ENCODE results near the gene RPAP3.

RPAP3 gene

GRCh38 chr12:47705566-47706425 is at the start of gene RPAP3:
TSS of gene RPAP3 (minus strand) at chr12:47706030. CDS start at chr12:47702840, 3,190 bp downstream.
- DNase-seq (ENCODE audit: low read depth): peak; percentile 76

GRCh38 chr12:47754881-47755280 is 49.1 kb upstream of the RPAP3 start:
- no peak for DNase-seq (ENCODE audit: low read depth)

- no peak for DNase-seq (ENCODE audit: low read depth)
Observed at GRCh38 chr12:47754126-47754525, 48.3 kb upstream of the RPAP3 start.

DNA sequence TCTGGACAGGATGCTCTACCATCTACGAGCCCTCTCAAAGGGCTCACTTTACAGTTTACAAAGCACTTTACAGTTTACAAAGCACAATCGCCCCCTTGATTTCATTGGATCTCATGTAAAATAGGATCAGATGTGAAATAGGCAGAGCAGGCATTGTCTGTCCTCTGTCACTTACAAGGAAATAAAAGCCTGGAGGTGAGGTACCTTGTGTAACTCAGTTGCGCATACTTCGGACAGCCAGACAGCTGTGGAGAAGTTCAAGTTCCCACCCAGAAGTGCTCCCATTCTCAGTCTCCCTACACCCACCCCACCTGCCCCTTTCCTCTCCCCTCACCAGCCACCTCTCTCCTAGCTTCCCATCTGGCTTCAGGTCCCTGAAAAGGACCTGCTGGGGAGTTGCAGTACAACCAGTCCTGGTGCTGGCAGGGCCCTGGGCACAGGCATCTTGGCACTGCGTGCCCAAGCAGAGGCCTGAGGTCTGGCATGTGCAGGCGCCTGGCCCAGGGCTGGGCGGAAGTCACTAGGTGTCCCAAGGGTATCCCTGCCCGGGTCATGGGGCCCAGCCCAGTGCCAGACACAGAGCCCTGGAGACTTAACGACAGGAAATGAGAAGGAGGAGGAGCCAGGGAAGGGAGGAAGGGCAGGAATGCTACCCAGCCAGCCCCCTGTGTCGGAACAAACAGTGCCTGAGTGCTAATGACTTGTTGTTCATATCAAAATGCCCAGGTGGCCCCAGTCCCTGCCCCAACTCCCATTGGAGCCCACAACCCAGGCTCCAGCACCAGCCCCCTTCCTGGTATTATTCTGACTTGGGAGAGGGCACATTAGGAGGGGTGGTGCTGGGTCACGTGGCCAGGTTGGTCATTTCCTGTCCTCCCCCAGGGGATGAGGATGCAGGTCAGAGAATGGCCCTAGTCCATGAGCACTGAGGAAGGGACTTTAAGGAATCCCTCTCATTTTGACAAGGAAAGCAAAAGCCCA is 47.5 kb upstream of the RPAP3 start:
- DNase-seq (ENCODE audit: low read depth): no peak

GRCh38 chr12:47752552-47752951 is 46.7 kb upstream of the RPAP3 start:
- peak; percentile 48 for DNase-seq (ENCODE audit: low read depth)

DNA sequence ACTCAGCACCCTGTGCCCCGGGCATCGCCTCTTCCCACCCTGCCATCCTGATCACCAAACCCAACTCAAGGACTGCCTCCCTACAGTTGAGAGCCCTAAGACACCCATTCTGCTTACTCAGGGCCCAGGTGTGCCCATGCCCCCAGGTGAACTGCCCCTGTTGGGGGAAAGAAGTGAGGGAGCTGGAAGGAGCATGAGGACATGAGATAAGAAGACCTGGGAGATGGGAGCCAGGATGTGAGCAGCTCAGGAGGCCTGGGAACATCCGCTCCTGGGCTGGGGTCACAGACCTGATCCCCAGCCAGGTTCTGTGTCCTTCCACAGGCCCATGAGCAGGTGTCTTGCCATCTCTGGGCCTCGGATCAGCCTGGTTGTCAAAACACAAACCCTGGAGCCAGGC is 46.3 kb upstream of the RPAP3 start:
- DNase-seq (ENCODE audit: low read depth): no peak

GRCh38 chr12:47751561-47751960 is 45.7 kb upstream of the RPAP3 start:
- DNase-seq (ENCODE audit: low read depth): no peak

DNA sequence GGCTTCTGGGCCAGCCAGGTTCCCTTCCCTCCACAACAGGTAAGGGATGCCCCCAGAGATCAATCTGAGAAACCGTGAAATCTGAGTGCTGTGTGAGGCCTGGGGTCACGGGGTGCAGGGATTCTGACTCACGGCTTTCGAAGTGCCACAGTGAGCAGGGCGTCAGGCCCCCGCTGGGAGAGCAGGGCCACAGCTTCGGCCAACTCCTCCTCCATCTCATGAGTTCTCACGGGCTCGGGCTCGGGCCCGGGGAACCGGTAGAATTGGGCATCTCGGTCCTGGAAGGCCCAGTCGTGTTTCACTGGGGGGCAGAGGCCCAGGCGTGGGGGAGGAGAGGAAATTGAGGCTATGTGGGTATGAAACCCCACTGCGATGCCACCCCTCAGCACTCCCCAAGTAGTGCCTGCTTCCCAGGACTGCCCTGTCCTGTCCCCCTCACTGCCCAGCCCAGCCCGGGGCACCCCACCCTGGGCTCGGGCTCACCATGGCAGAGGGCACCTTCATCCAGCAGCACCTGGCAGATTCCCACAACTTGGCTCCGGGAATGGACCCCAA is 45.2 kb upstream of the RPAP3 start:
- no peak for DNase-seq (ENCODE audit: low read depth)

DNA sequence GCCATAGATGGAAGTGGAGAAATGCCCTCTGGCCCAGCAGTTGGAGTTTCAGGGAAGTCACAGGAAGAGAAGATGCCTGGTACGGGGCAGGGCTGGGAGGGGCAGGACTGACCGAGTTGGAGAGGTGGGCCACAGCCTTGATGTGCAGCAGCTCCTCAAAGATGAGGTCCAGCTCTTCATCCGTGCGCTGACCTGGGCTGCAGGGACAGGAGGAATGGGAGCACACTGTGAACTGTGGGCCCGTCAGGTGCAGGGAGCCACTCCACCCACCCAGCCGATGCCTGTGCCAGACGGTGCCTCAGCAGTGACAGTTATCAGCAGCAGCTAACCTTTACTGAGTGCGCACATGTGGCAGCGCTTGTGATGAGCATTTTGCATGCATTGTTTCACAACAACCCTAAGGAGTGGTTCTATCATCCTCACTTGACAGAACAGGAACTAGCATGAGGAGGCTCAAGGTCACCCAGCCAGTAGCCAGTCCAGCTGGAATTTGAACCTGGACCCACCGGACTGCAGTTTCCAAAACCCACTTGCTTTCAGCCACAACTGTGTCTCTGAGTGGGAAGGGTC is 44.5 kb upstream of the RPAP3 start:
- DNase-seq (ENCODE audit: low read depth): no peak

DNA sequence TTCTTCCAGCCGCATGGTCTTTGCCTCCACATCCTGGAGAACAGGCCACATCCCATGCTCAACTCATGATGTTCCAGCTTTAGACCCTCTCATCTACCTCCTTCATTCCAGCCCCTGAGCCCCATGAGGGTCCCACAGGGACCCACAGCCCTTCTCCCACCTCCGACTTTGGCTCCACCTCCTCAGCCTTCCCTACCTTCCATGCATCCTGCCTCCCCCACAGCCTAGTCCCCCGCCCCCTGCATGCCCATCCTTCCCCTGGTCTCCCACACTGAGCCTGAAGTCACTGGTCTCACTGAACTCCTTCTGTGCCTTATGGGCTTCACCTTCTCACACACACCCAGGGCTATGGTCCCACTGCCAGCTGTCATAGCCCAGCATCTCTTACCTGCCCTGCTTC is 43.1 kb upstream of the RPAP3 start:
- no peak for DNase-seq (ENCODE audit: low read depth)

GRCh38 chr12:47748507-47748828 is 42.6 kb upstream of the RPAP3 start:
- DNase-seq (ENCODE audit: low read depth): no peak

GRCh38 chr12:47747596-47748506 is 42.0 kb upstream of the RPAP3 start:
- DNase-seq (ENCODE audit: low read depth): no peak

DNA sequence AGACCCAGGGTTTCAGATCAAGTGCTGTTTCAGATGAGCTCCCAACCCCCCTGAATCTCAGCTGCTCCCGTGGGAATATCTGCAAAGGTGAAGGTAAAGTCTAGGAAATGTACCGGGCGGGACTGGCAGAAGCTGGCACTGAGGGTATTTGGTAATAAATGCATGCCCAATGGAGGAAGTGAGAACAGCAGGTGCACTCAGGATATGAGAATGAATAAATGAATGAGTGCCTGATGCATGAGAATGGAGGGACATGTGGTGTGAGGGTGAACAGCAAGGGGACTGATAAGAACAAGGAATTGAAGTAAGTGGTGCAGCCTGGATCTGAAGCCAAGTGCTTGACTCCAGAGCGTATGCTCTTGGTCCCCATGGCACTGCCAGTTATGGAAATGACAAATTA is 41.3 kb upstream of the RPAP3 start:
- no peak for DNase-seq (ENCODE audit: low read depth)

DNA sequence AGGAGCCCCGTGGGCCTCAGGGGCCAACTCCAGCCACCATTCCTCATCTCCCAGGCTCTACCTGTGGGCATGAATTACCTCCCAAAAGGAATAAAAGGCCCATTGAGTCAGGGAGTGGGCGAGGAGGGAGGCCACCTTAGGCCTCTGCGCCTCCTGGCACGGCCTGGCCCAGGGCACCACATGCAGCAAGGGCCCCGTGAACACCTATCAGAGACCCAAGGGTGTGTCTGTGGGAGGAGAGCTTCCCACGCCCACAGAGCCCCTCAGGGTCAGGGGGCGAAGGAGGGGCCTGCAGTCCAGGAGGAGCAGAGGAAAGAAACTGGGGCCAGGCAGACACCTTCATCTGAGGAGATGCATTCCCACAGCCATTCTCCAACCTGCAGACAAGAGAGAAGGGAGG is 40.7 kb upstream of the RPAP3 start:
- DNase-seq (ENCODE audit: low read depth): no peak

DNA sequence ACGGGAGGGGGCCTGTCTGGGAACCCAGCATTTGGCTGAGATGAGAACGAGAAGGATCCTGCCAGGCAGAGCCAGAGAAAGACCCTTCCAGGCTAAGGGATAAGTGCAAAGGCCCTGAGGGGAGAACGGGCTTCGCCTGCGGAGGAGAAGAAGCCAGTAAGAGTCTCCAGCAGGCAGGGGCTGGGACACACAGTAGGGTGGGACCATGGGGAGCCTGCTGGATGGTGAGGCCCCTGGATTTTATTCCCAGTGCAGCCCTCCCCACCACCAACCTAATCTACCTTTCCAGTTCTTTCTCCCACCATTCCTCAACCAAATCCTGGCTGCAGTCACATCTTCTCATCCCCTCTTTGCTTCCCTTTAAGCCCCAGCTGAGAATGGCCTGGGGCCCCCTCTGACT is 40.2 kb upstream of the RPAP3 start:
- DNase-seq (ENCODE audit: low read depth): no peak

DNA sequence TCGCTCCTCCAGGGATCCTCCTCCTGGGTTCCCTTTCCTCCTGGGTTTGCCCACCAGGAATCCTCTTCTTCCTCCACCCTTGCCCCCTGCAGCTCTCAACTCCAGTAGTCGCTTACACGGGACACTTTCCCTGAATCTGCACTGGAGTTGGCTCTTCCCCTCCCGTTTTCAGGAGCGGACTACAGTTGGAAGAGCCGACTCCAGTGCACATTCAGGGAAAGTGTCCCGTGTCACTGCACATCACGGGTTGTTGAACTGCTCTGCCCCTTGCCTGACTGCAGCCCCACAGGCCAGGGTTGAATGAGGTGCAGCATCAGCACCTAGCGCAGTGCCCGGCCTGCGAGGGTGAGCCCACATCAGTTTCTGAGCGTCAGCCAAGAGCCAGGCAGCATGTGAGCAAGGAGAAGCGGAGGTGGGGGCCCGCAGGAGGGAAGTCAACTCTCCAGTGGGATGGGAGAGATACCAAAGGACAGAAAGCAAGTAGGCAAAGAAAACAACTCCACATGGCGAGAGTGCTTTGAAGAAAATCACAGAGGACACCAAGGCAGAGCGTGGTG is 39.7 kb upstream of the RPAP3 start:
- DNase-seq (ENCODE audit: low read depth): no peak

DNA sequence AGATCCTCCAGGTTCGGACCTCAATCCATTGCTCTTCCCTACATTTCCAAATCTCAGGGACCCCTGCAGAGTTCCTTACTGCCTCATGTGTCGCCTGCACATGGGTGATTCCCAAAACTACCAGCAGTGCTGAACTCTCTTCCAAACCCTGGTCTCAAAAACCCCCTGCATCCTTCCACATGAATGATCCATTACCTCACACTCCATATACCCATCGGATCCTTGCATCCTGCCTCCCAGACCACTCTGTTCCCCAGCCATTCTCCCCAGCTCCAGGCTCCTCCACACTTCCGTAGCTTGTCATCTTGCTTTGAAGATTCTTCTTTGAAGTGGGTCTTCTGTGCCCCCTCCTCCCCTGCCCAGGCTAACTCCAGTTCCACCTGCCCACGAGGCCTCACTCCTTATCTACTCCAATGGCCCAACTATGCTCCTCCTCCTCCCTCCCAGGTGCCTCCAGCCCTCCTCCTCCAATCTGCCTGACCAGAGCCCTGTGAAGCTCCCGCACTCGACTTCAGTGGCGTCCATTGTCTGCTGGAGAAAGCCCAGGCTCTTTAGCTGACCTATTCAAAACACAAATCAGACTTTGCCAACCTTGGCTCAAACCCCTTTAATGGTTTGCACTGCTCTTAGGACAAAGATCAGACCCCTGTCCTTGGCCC is 39.1 kb upstream of the RPAP3 start:
- no peak for DNase-seq (ENCODE audit: low read depth)

DNA sequence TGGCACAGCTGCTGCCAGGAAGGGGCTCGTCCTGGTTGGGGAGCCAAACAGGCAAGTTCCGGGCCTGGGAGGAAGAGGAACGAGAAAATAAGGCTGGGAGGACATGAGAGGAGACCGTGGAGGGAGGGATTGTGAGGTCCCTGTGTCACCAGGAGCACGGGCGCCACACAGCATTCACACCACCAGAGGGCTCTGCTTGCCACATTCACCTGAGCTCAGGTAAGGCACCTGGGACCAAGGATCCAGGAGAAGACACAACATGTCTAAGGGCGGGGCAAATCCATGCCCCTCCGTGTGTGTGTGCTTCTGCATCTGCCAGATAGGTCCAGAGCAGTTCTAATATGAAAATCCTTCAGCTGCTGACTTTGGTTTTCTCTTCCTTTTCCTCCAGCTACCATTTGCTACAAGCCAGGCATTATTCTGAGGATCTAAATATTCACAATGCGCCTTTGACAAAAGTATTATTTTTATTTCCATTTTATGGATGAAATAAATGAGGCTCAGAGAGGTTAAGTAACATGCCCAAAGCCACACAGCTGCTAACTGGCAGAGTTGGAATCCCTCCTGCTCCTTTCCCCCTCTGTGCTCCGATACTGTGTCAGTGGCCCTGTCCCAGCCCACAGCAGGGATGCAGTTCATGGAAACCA is 38.3 kb upstream of the RPAP3 start:
- no peak for DNase-seq (ENCODE audit: low read depth)

DNA sequence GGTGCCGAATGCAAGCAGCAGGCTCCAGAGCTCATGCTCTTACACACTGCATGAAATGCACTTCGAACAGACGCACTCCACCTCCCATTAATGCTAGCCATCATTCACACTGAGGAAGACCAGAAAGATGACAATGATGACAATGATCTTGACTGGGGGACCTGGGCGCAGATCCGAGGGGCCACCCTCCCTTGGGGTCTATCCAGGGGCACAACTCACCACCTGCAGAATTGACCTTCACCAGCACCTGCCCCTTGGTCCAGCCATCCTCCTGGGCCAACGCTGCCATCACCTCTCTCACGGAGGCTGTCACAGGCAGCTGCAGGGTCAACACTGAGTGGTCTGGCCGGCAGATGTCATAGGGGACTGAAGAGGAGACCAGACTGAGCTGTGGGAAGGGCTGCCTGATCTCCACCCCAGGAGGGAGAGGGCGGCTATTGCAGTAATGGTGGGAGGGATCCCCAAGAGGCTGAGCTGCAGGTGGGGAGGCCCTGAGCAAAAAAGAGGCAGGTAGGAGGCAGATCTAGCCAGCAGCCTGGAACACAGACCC is 37.6 kb upstream of the RPAP3 start:
- DNase-seq (ENCODE audit: low read depth): no peak
